ES-I3 (cell line): ENCODE data around the gene CDH24.

Source experiments
- H3K36me3 ChIP-seq: 2 replicates; pipeline ENCODE4 v1.6.1; 2013; ENCODE audit warnings: mild to moderate bottlenecking, low read length, control low read depth, moderate library complexity; ENCODE audit not compliant: insufficient read depth
- H3K4me1 ChIP-seq: 2 replicates; pipeline ENCODE4 v1.6.1; 2013; ENCODE audit warnings: mild to moderate bottlenecking, control low read depth, low read length; ENCODE audit not compliant: insufficient read depth
- H3K9ac ChIP-seq: 2 replicates; pipeline ENCODE4 v1.6.1; 2013; ENCODE audit warnings: low read depth, mild to moderate bottlenecking, low read length, moderate library complexity
- H3K9me3 ChIP-seq: 2 replicates; pipeline ENCODE4 v1.6.1; 2013; ENCODE audit warnings: mild to moderate bottlenecking, low read length, moderate library complexity; ENCODE audit not compliant: control insufficient read depth, insufficient read depth

The CDH24 gene

DNA sequence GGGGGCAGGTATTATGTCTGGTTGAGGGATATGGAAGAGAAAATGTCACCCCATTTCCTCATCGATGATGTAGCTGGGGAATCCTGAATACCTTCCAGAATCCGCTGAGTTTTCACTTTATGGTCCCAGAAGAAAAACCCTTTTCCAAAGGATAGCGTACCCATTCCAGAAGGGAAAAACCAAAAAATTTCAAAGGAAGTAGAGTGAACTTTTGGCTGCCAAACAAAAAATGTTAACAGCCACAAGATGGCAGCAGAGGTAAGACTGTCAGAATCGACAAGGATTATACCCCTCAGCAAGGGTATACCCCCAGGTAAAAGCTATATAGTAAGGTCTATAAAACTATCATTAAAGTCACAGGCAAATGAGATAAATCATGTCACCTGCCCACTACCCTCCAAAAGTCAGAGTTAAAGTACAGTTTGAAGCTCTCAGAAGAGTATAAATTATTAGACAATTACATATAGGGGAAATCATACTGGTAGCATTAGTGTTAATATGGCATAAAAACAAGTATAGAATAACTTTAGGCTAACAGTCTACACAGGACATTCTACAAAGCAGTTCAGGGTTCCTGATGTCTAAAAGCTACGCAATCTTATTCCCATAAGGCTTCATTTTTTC, 19.6 kb upstream of the CDH24 start:
- H3K36me3 ChIP-seq, result peaks cover 53% of the 10 kb centered on the region
- H3K9ac ChIP-seq, result no peak overlapping the region
- no peaks in the 10 kb centered on the region for H3K9me3 ChIP-seq
- peaks cover 13% of the 10 kb centered on the region for H3K4me1 ChIP-seq

DNA sequence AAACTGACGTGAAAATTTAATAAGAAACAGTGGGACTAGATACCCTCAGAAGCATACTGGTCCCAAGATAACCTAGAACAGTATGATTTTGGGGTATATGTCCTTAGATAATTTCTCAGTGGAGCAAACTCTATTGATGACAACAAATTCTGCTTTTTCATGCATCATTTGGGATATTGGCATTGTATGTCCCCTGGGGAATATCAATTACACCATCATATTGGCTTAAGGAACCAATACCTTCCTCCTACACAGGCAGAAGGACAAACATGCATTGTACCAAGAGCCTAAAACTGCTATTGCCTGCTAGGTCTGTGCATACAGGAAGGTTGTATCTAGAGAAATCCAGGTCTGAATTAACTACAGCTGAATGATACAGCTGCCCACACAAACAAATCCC, 17.6 kb upstream of the CDH24 start:
- Histone ChIP-seq H3K9ac (no peak overlapping the region), H3K4me1 (peaks cover 20% of the 10 kb centered on the region), H3K9me3 (no peaks in the 10 kb centered on the region), H3K36me3 (peaks cover 38% of the 10 kb centered on the region)

DNA sequence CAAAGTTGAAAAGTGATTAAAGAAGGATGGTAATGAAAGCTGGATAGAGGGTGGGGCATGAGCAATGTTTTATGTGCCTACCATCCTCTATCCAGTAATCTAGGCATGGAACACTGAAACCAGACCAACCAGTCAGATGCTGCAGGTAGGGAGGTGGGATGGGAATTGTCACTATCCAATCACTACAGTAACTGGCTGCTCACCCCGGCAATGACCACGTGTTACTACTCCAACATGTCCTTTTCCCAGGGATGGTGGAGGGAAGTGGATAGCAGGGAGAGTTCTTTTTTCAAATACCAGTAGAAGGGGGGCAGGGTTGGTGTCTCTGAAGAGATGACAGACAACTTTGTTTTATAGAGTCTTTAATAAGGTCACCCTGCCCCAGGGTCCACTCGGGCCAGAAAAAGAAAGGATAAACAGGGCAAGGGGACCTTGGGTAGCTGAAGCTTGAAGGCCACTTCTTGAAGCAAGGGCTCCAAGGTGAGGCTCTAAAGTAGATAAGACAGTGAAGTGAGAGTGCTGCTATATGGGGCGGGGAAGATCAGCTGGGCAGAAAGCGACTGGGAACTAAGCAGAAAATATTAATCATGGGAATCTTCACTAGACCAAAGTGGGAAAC, 14.7 kb upstream of the CDH24 start:
- Histone ChIP-seq H3K36me3 (peaks cover 40% of the 10 kb centered on the region), H3K9me3 (no peaks in the 10 kb centered on the region), H3K9ac (peak overlapping the region; percentile 96; the same call in 1 of the 2 replicates), H3K4me1 (peaks cover 20% of the 10 kb centered on the region)

DNA sequence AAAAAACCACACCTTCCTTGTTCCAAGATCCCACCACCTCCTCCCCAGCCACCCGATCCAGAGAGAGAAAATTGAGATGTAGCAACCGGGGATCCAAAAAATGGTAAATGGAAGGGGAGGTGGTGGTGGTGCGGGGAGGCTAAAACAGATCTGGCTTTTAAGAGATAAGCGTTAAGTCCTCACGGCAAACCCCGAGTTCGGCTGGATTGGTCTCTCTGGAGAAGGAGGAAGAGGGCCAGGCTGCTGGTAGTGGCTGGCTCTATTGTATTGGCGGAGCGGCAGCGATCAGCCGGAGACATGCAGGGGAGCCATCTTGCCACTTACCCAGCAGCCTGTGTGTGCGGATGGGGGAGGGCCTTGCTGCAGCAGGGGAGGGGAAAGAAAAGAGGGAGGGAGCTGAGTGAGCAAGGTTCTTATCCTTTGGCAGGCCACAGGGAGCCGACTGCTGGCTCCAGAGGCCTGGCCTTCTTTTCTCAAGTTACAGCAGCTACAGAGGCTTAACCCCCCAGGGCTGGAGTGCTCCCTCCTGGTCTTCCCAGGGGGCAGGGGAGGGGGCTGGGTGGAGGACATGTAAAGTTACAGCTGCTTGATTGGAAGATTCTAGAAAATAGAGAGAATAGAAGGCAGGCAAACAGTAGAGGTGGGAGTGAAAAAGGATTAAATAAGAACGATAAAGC, 14.1 kb upstream of the CDH24 start:
- peak overlapping the region; percentile 96 for H3K9ac ChIP-seq
- H3K36me3 ChIP-seq, result peaks cover 41% of the 10 kb centered on the region
- no peaks in the 10 kb centered on the region for H3K9me3 ChIP-seq
- peaks cover 17% of the 10 kb centered on the region for H3K4me1 ChIP-seq

DNA sequence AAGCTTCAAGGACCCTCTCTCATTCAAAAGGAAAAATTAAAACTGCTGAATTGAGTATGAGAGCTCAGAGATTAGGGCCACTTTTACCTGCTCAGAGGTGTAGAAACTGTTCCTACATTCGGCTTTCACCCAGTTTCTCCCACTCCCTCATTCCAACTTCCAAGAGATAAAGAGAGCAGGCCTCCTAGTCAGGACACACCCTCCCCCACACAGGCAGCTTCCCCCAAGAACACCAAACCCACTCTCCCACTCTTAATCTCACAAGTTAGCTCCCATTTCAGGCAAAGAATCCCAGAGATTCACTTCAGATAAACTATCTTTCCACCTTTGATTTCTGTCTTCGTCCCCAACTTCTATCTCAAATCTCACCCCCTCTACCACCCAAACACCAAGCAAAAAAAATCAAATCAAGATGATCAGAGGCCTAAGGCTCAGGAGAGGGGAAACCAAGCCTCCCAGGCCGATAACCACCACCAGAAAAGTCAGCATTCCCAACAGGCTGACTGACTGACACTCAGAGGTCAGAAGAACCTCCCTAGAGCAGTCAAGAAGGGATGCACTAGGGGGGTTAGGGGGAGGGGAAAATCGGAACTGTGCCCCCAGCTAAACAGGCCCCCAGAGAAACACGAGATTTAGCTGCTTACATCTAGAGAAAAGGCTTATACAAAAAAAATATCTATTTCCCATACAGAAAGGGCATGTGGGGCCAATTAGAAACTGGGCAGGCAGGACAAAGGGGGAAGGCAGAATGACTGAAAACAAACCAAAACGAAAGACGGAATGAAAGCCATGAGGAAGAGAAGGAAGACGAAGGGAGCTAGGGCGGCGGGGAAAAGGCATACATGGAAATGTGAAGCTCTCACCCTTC, 13.2 kb upstream of the CDH24 start:
- H3K9me3 ChIP-seq, result no peaks in the 10 kb centered on the region
- H3K9ac ChIP-seq, result peak overlapping the region; percentile 96
- peaks cover 12% of the 10 kb centered on the region; the same call in 1 of the 2 replicates for H3K4me1 ChIP-seq
- H3K36me3 ChIP-seq, result peaks cover 38% of the 10 kb centered on the region

DNA sequence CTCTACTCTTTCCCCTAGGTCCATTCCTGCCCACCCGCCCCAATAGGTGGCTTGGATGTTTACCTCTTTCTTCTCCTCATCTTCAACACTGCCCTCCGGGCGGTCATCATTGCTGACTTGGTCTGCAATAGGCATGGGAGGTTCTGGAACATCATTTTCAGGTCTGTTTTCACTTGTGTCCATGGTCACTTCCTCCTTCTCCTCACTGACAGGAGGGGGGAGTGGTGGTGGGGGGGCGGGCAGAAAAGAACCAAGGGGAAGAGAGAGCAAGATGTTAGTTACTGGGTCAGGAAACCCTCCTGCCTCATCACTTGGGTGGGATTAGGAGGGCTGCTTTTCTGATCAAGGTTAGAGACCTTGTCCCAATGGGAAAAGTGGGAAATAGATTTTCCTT, 12.1 kb upstream of the CDH24 start:
- Histone ChIP-seq H3K9me3 (no peaks in the 10 kb centered on the region), H3K9ac (no peak overlapping the region), H3K4me1 (peaks cover 12% of the 10 kb centered on the region; the same call in 1 of the 2 replicates), H3K36me3 (peaks cover 42% of the 10 kb centered on the region)

DNA sequence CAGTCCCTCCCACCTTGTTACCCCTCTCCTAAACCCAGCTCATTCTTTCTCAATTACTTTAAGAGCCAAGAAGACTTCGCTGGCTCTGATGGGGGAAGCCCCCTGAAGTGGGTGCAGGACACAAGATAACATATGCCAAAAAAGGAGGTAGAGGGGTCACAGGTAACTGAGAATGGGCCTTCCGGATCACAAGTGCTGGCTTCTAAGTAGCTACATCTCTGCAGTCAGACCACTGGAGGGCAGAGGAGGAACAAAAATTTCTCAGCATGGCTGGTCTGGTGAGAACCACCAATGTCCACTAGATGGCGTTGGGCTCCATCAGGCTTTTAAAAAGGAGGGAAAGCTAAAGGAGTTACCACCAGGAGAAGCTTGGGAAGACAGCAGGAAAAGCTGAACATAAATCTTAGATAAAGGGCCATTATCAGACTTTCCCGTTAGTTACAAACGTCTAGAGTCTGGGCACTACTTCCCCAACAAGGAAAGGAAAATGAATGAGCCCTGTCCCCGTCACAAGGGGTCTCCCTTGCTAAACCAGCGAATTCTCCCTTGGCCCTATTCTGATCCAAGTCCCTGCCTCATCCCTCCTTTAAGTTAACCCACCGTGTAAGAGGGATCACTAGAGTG, 11.6 kb upstream of the CDH24 start:
- Histone ChIP-seq H3K4me1 (peaks cover 12% of the 10 kb centered on the region; the same call in 1 of the 2 replicates), H3K9ac (no peak overlapping the region), H3K36me3 (peaks cover 46% of the 10 kb centered on the region), H3K9me3 (no peaks in the 10 kb centered on the region)

DNA sequence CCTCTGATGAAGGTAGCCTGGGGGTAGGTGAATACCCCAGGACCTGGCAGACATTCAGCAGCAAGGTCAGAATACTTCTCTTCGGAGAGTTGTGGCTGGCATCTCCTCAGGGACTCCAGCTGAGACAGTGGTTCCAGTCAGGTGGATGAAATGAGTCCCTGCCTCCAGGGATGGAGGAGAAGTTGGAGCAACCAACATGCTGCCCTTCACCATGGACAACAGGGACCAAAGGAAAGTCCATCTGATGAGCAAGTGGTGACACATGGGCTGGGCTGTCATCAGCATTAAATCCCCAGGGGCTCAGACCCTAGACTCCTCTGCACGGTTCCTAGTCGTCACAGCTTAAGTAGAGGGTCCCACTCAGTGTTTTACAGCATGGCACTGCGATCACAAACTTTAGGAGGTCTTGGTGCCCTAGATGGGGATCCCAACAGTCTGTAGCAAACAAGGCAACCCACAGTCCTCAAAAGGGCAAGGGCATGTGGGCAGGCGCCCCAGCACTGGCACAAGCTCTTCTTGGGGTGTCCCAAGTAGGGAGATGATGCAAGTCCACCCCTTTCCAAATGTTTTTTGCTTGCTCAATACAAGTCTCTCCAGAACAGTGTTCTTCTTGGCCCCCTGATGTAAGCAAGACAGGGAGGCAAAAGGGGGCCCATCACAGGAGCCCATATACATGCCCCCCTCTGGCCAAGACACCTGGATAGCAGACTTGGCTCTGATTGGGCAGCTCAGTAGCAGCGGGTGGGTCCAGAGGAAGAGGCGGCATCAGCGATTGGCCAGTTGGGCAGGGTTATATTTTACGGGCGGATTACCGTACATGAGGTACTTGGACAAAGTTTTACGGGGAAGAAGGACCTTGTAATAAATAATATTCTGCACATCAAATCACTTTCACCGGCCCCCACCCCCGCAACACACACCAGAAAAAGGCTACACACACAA, 10.8 kb upstream of the CDH24 start:
- H3K9ac ChIP-seq, result no peak overlapping the region
- H3K9me3 ChIP-seq, result no peaks in the 10 kb centered on the region
- peaks cover 12% of the 10 kb centered on the region; the same call in 1 of the 2 replicates for H3K4me1 ChIP-seq
- H3K36me3 ChIP-seq, result peaks cover 54% of the 10 kb centered on the region

DNA sequence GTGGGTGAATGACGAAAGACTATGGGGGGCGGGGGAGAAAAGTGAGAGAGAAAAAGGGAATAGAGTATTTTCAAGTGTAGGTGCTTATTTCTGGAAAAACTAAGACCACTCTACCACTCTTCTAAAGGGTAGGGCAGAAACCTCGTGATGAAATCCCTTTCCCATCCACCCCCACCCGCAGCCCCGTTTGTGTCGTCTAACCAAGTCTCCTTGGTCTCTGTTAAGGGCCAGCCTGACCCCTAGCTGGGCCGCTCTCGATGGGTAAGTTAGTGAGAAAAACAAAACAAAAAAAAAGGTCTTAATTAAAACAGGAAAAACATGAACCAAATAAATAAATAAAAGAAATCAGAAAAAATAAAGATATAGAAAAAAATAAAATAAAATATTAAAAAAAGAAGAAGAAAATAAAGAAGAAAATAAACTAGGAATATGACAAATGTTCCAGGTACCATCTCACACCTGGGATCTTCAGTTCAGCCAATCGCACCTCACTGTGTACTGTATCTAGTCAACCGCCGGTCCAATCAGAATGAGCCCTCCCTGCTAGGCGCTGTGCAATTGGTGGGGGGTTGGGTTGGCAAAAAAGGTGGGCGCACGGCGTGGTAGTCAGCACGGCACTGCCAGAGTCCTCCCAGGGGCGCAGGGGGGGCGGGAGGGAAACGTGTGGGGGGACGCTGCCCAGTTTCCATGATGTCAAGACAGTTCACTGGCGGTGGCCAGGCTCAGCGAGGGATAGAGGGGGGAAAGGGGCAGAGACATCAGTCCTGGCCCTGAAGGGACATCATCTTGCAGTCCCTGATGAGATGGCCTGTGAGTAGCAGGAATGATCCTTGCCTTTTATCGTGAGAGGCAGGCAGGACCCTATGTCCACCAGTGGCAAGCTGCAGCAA, 9.8 kb upstream of the CDH24 start:
- Histone ChIP-seq H3K4me1 (peaks cover 11% of the 10 kb centered on the region; the same call in 1 of the 2 replicates), H3K9me3 (no peaks in the 10 kb centered on the region), H3K36me3 (peaks cover 57% of the 10 kb centered on the region), H3K9ac (no peak overlapping the region)

DNA sequence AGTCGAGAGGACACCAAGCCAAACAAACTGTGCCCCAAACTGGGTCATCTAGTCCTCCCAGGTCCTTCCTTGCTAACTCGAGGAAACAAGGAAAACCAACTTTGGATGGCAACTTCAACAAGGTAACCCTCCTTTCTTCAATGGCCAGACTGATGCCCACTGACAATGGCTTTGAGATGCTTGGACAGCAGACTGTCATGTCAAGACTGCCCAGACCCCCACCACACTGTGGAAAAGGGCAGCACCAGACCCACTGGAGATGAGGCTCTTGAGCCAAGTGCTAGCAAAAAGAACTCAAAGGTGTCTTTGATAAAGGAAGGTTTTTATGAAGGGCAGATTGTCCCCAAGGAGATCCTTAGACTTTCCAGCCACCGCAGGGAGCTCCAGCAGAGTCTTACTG, 9.0 kb upstream of the CDH24 start:
- no peaks in the 10 kb centered on the region for H3K9me3 ChIP-seq
- H3K9ac ChIP-seq, result no peak overlapping the region
- peaks cover 60% of the 10 kb centered on the region for H3K36me3 ChIP-seq
- peaks cover 7% of the 10 kb centered on the region; the same call in 1 of the 2 replicates for H3K4me1 ChIP-seq

DNA sequence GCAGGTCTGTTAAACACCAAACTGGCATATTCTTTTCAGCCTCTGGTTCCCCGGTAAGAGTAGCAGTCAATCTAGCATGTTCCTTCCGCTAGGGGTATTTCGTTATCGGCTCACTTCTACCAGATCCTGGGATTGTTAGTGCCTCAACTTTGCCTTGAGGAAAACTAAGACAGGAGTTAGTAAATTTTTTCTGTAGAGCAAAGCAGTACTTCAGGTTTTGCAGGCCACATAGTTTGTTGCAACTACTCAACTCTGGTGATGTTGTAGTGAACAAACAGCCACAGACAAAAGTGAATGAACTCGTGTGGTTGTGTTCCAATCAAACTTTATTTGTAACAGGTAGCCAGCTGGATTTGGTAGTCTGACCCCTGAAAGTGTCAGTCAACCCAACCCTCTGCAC, 6.3 kb upstream of the CDH24 start:
- H3K4me1 ChIP-seq, result peaks cover 3% of the 10 kb centered on the region; the same call in 1 of the 2 replicates
- H3K9me3 ChIP-seq, result no peaks in the 10 kb centered on the region
- H3K36me3 ChIP-seq, result peaks cover 67% of the 10 kb centered on the region
- no peak overlapping the region for H3K9ac ChIP-seq

DNA sequence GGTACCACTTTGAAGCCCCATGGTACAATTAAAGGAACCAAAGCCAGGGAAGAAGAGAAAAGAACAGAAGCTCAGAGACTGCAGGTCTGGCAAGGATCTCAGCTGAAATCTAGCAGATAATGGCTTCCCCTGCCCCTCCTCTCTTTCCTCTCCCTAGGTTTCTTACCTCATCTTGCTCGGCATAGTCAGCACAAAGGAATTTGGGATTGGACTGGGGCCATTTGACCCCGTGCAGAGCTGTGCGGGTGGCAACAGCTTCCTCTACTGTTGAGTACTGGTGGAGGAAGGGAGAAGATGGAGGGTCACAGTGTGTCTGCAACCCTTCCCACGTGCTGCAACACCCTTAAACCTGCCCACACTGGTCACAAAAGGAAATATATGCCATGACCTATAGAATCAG, 4.7 kb upstream of the CDH24 start:
- H3K9me3 ChIP-seq, result no peaks in the 10 kb centered on the region
- H3K4me1 ChIP-seq, result peaks cover 3% of the 10 kb centered on the region; the same call in 1 of the 2 replicates
- H3K36me3 ChIP-seq, result peaks cover 55% of the 10 kb centered on the region
- no peak overlapping the region for H3K9ac ChIP-seq
